Memory B cell (primary cell): ENCODE data around the gene HSPA6.
"Not testable (repeated sequence)": the region's sequence is repeated elsewhere in the genome, so short reads cannot be mapped to it uniquely, and the experiment has no call there.

Experiments used
- ATAC-seq: fragments of 150-1000 bp; cut with Tn5 transposase; 2 replicates; pipeline ENCODE4 v1.10.0; 2021; ENCODE audit warnings: low read depth, mild to moderate bottlenecking, moderate library complexity
- DNase-seq, 2 donors: peaks; one replicate each; pipeline ENCODE4 v3.0.0; 2022; ENCODE audit warnings: low spot score in 2 of 2
- H3K27ac Mint-ChIP-seq: one replicate; pipeline ENCODE4 v1.8.0; 2022; ENCODE audit warnings: mild to moderate bottlenecking, moderate library complexity, mixed read lengths
- H3K27me3 Mint-ChIP-seq: one replicate; pipeline ENCODE4 v1.8.0; 2022; ENCODE audit warnings: mixed read lengths
- H3K36me3 Mint-ChIP-seq: one replicate; pipeline ENCODE4 v1.8.0; 2022; ENCODE audit warnings: mild to moderate bottlenecking, mixed read lengths
- H3K4me1 Mint-ChIP-seq: one replicate; pipeline ENCODE4 v1.8.0; 2022; ENCODE audit warnings: mixed read lengths
- H3K4me3 Mint-ChIP-seq: one replicate; pipeline ENCODE4 v1.8.0; 2022; ENCODE audit warnings: mild to moderate bottlenecking, moderate library complexity, mixed read lengths
- H3K9me3 Mint-ChIP-seq: one replicate; pipeline ENCODE4 v1.8.0; 2022; ENCODE audit warnings: mixed read lengths

HSPA6 gene

GRCh38 chr1:161497961-161498360 is 26.4 kb upstream of the HSPA6 start:
- no peak overlapping the region for H3K27ac Mint-ChIP-seq
- H3K4me3 Mint-ChIP-seq = no peak overlapping the region
- DNase-seq (no peak), ATAC-seq (no peak)
- H3K36me3 Mint-ChIP-seq = no peaks in the 10 kb centered on the region
- H3K9me3 Mint-ChIP-seq = no peaks in the 10 kb centered on the region
- peaks cover 3% of the 10 kb centered on the region for H3K27me3 Mint-ChIP-seq
- H3K4me1 Mint-ChIP-seq = peaks cover 6% of the 10 kb centered on the region

DNA sequence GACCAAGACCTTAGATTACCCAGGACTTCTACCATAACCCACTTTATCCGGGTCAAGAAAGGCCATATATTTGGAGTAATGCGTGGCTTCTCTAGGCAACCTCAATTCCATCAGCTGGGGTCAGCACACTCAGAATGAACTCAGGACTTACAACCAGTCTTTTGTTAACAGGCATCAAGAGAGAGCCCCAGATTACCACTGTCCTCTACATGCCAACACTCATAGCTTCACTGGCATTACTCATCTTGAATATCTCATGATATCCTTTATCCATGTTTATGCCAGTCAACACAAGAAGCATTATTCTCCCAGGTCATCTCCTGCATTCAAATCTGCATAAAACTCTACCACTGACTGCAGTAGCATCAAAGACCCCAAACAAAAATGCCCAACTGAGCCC is 25.7 kb upstream of the HSPA6 start:
- DNase-seq (no peak), ATAC-seq (no peak)
- Mint-ChIP-seq H3K36me3 (no peaks in the 10 kb centered on the region), H3K4me3 (no peak overlapping the region), H3K4me1 (peaks cover 6% of the 10 kb centered on the region), H3K27me3 (no peaks in the 10 kb centered on the region), H3K9me3 (no peaks in the 10 kb centered on the region), H3K27ac (no peak overlapping the region)

DNA sequence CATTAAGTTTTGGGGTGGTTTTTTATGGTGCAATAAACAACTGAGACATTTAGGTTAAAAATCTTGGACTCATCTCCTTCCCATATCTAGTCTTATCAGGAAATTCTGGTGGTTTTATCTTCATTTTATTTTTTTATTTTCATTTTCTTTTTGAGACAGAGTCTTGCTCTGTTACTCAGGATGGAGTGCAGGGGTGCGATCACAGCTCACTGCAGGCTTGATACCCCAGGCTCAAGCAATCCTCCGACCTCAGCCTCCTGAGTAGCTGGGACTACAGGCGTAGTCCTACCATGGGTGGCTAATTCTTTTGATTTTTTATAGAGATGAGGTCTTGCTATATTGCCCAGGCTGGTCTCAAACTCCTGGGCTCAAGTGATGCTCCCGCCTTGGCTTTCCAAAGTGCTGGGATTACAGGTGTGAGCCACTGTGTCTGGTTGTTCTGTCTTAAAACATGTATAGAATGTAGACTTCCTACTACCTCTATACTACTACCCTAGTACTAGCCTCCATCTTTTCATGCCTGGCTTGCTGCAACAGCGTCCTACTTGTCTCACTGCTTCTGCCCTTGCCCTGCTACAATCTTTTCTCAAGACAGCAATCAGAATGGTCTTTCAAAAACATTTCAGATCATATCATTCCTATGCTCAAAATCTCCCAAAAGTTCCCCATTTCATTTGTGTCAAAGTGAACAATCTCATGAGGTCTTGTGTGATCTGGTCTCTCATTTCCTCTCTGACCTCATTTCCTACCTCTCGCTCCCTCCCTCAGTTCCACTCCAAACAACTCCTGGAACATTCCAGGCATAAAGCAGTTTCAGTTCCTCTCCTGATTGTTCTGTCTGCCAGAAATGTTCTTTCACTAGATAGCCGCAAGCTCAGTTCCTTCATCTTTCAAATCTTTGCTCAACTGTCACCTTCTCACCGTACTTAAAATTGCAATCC is 25.0 kb upstream of the HSPA6 start:
- DNase-seq (no peak), ATAC-seq (peak; percentile 43)
- no peaks in the 10 kb centered on the region for H3K27me3 Mint-ChIP-seq
- H3K4me1 Mint-ChIP-seq = peaks cover 6% of the 10 kb centered on the region
- H3K4me3 Mint-ChIP-seq = no peak overlapping the region
- no peak overlapping the region for H3K27ac Mint-ChIP-seq
- H3K9me3 Mint-ChIP-seq = no peaks in the 10 kb centered on the region
- no peaks in the 10 kb centered on the region for H3K36me3 Mint-ChIP-seq

GRCh38 chr1:161501234-161501633 is 23.1 kb upstream of the HSPA6 start:
- H3K4me3 Mint-ChIP-seq = no peak overlapping the region
- no peaks in the 10 kb centered on the region for H3K9me3 Mint-ChIP-seq
- H3K36me3 Mint-ChIP-seq = no peaks in the 10 kb centered on the region
- DNase-seq (no peak), ATAC-seq (no peak)
- no peaks in the 10 kb centered on the region for H3K27me3 Mint-ChIP-seq
- H3K27ac Mint-ChIP-seq = no peak overlapping the region
- H3K4me1 Mint-ChIP-seq = peaks cover 9% of the 10 kb centered on the region

GRCh38 chr1:161502181-161502580 is 22.2 kb upstream of the HSPA6 start:
- H3K9me3 Mint-ChIP-seq = no peaks in the 10 kb centered on the region
- no peaks in the 10 kb centered on the region for H3K36me3 Mint-ChIP-seq
- peaks cover 17% of the 10 kb centered on the region for H3K4me1 Mint-ChIP-seq
- H3K27me3 Mint-ChIP-seq = no peaks in the 10 kb centered on the region
- DNase-seq (no peak), ATAC-seq (no peak)
- no peak overlapping the region for H3K4me3 Mint-ChIP-seq
- H3K27ac Mint-ChIP-seq = no peak overlapping the region

DNA sequence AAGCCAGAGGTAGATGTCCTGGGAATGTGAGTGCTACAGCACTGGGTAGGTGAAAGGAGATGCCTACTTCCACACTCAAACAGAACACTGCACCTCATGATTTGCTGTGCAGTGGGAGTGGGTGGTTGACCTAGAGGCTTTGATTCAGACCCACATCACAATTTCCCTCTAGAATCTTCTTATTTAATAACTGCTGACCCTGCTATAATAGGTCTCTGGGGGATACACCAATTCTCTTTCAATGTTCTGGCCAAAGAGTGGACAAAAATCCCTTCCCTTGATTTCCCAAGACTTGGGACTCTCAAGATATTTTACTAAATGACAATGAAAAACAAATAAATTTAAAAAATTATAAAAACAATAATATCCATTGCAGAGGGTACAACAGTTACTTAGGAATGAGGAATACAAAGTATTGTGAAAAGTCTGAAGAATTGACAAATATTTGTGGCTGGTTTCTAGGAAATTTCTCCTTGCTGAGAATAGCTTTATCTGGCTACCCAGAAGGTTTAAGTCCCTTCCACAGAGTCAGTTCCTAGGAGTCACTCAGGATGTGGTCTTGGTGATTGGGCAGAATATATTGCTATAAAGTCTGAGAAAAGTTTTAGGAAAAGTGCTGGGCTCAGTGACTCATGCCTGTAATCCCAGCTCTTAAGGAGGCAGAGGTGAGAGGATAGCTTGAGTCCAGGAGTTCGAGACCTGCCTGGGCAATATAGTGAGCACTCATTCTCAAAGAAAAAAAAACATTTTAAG is 21.5 kb upstream of the HSPA6 start:
- no peaks in the 10 kb centered on the region for H3K36me3 Mint-ChIP-seq
- H3K27ac Mint-ChIP-seq = no peak overlapping the region
- H3K4me1 Mint-ChIP-seq = peaks cover 17% of the 10 kb centered on the region
- H3K9me3 Mint-ChIP-seq = no peaks in the 10 kb centered on the region
- DNase-seq (no peak), ATAC-seq (no peak)
- no peak overlapping the region for H3K4me3 Mint-ChIP-seq
- H3K27me3 Mint-ChIP-seq = no peaks in the 10 kb centered on the region

GRCh38 chr1:161503394-161503748 is 21.0 kb upstream of the HSPA6 start:
- Mint-ChIP-seq H3K36me3 (no peaks in the 10 kb centered on the region), H3K9me3 (no peaks in the 10 kb centered on the region), H3K27ac (no peak overlapping the region), H3K4me1 (peaks cover 17% of the 10 kb centered on the region), H3K4me3 (no peak overlapping the region), H3K27me3 (no peaks in the 10 kb centered on the region)
- DNase-seq (no peak), ATAC-seq (no peak)

GRCh38 chr1:161505686-161506085 is 18.7 kb upstream of the HSPA6 start:
- peak; percentile 9 for ATAC-seq
- H3K27me3 Mint-ChIP-seq = no peaks in the 10 kb centered on the region
- peak overlapping the region; percentile 38 for H3K27ac Mint-ChIP-seq
- no peaks in the 10 kb centered on the region for H3K36me3 Mint-ChIP-seq
- H3K9me3 Mint-ChIP-seq = no peaks in the 10 kb centered on the region
- H3K4me1 Mint-ChIP-seq = peaks cover 11% of the 10 kb centered on the region
- peak overlapping the region; percentile 56 for H3K4me3 Mint-ChIP-seq
- no peak for DNase-seq

- Mint-ChIP-seq H3K4me3 (no peak overlapping the region), H3K36me3 (no peaks in the 10 kb centered on the region), H3K9me3 (no peaks in the 10 kb centered on the region), H3K27ac (peak overlapping the region; percentile 71), H3K4me1 (peaks cover 11% of the 10 kb centered on the region), H3K27me3 (no peaks in the 10 kb centered on the region)
- ATAC-seq (no peak), DNase-seq (no peak)
These were observed 17.8 kb upstream of the HSPA6 start for GRCh38 chr1:161506336-161507223.

DNA sequence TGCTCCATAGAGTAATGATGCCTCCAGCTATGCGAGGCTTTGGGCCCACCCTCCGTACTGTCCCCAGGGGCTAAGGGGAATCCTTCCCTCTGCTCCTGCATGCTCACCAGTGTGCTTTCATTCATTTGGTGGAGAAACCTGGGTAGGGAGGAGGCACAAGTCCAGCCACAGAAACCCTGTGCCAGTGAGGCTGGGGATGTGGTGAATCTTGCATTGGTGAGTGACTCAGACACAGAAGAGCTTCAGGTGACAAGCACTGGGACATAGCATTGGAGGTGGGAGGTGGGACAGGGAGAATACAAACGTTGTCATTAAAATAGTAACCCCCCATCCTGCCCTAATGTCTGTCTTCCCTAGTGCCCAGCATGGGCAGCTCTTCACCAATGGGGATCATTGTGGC is 13.9 kb upstream of the HSPA6 start:
- H3K4me3 Mint-ChIP-seq = no peak overlapping the region
- H3K36me3 Mint-ChIP-seq = no peaks in the 10 kb centered on the region
- no peak overlapping the region for H3K27ac Mint-ChIP-seq
- ATAC-seq (no peak), DNase-seq (no peak)
- peaks cover 9% of the 10 kb centered on the region for H3K4me1 Mint-ChIP-seq
- H3K27me3 Mint-ChIP-seq = no peaks in the 10 kb centered on the region
- H3K9me3 Mint-ChIP-seq = no peaks in the 10 kb centered on the region

GRCh38 chr1:161511018-161511755 is 13.2 kb upstream of the HSPA6 start:
- Mint-ChIP-seq H3K4me1 (peaks cover 8% of the 10 kb centered on the region), H3K4me3 (no peak overlapping the region), H3K9me3 (no peaks in the 10 kb centered on the region), H3K27me3 (no peaks in the 10 kb centered on the region), H3K27ac (no peak overlapping the region), H3K36me3 (no peaks in the 10 kb centered on the region)
- ATAC-seq (no peak), DNase-seq (no peak)

DNA sequence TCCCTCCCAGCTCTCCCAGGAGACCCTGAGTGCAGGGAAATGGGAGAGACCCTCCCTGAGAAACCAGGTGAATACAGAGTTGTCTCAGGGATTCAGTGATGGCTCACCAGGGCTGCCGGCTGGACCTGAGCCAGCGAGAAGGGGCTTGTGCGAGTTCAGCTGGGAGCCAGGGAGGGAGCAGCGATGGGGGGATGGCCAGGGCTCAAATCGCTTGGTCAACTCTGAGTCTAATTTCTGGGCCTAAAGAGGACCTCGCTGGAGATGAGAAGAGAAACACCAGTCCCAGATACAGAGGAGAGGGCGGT is 12.6 kb upstream of the HSPA6 start:
- Mint-ChIP-seq H3K27me3 (no peaks in the 10 kb centered on the region), H3K4me1 (peaks cover 3% of the 10 kb centered on the region), H3K4me3 (no peak overlapping the region), H3K9me3 (no peaks in the 10 kb centered on the region), H3K36me3 (no peaks in the 10 kb centered on the region), H3K27ac (no peak overlapping the region)
- ATAC-seq (no peak), DNase-seq (no peak)

DNA sequence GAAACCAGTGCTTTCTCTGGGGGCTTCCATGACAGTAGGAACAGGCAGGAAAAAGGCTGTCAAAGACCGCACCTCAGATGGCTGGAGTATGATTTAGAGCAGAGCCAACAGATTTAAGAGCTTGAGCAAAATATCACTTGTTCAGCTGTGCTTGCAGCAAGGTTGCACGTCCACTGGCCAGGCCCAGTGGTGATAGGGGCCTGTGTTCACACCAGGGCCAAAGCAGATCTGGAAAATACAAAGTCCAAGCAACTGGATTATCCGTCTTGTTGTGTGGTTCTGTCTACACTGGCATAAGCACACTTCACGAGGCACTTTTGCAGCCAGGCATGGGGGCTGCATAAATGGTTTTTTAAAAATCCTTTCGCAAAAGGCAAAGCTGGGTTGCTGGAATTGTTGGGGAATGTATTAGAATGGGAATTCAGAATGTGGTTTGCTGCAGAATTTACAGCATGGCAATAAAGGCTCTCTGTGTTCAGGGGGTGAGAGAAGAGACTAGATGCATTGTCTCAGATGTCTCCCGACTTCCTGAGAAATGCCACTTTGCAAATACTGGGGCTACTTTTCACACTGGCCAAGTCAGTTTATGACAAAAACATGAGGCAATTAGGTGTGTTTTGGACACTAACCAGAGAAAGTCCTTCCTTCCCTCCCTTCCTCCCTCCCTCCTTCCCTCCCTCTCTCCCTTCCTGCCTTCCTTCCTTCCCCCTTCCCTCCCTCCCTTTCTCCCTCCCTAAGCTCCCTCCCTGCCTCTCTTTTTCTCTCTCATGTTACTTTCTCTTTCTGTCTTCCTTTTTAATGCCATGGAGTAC is 11.5 kb upstream of the HSPA6 start:
- not testable (repeated sequence) for ATAC-seq, H3K27ac Mint-ChIP-seq, H3K4me1 Mint-ChIP-seq, H3K9me3 Mint-ChIP-seq, H3K27me3 Mint-ChIP-seq, H3K36me3 Mint-ChIP-seq, DNase-seq, H3K4me3 Mint-ChIP-seq
